ENCODE measurements around the gene NMNAT2.

NMNAT2 gene

DNA sequence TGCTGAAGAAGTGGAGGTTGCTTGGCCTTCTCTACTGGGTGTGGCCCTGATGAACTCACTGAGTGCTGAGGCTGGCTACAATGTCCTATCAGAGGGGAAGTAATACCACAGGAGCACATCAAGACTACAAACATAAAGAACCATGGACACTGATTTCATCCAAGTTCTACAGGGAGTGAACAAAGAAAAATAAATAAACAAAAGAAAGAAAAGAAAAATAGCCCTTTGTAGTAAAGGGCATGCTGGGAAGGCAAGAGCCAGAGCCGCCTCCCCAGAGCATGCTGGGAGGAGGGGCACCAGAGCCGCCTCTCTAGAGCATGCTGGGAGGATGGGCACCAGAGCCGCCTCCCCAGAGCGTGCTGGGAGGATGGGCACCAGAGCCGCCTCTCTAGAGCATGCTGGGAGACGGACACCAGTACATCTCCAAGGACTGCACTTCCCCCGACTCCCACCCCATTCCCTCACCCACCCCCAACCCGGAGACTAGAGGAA lies 166.2 kb downstream of the NMNAT2 start:
- Histone ChIP-seq H2BK15ac (ENCODE audit: low read length) (no peak overlapping the region), H3K4me3 (ENCODE audit: low read length in 2 of 2) (no peak overlapping the region), H3K9me3 (replicated peaks in 1 of 2; ENCODE audit: control insufficient read depth in 2 of 2, insufficient read depth in 1 of 2, low read depth in 1 of 2, low read length in 2 of 2) (peaks cover 2 to 3% of the 10 kb centered on the region in 2 donors), H2BK120ac (ENCODE audit: low read depth, low read length) (no peak overlapping the region), H3K27me3 (ENCODE audit: control insufficient read depth in 3 of 3, insufficient read depth in 3 of 3, low read depth in 1 of 3, low read length in 3 of 3) (no peaks in the 10 kb centered on the region), H3K79me1 (ENCODE audit: low read depth, low read length) (no peaks in the 10 kb centered on the region), H3K18ac (ENCODE audit: low read length) (no peak overlapping the region), H3K4ac (ENCODE audit: low read length) (no peak overlapping the region), H3K4me1 (ENCODE audit: control insufficient read depth in 2 of 2, insufficient read depth in 1 of 2, low read depth in 1 of 2, low read length in 2 of 2) (no peaks in the 10 kb centered on the region), H3K4me2 (ENCODE audit: insufficient read depth, low read length, poor library complexity, severe bottlenecking) (no peak overlapping the region), H2BK5ac (ENCODE audit: low read length) (no peak overlapping the region), H3K27ac (replicated peaks; ENCODE audit: low read length) (no peak overlapping the region), H4K8ac (ENCODE audit: low read depth, low read length) (peak overlapping the region; percentile 83), H3K36me3 (replicated peaks in 1 of 2; ENCODE audit: control insufficient read depth in 2 of 2, insufficient read depth in 2 of 2, low read length in 2 of 2) (no peaks in the 10 kb centered on the region), H3K14ac (ENCODE audit: low read length) (no peak overlapping the region), H2AFZ (ENCODE audit: low read length) (no peak overlapping the region), H3K23ac (ENCODE audit: low read depth, low read length, poor library complexity) (no peak overlapping the region), H3K9ac (ENCODE audit: low read depth, low read length, poor library complexity) (no peak overlapping the region), H2BK12ac (ENCODE audit: low read length) (no peak overlapping the region), H2AK5ac (ENCODE audit: low read depth, low read length) (no peak overlapping the region), H4K91ac (ENCODE audit: low read depth, low read length, poor library complexity) (no peak overlapping the region)
- WGBS, 2 donors (ENCODE audit: extremely low coverage in 2 of 2, insufficient read length in 2 of 2, insufficient replicate concordance in 1 of 2): no CpG with 5 or more reads among the region's 8 CpGs
- DNase-seq (ENCODE audit: low spot score): no peak

DNA sequence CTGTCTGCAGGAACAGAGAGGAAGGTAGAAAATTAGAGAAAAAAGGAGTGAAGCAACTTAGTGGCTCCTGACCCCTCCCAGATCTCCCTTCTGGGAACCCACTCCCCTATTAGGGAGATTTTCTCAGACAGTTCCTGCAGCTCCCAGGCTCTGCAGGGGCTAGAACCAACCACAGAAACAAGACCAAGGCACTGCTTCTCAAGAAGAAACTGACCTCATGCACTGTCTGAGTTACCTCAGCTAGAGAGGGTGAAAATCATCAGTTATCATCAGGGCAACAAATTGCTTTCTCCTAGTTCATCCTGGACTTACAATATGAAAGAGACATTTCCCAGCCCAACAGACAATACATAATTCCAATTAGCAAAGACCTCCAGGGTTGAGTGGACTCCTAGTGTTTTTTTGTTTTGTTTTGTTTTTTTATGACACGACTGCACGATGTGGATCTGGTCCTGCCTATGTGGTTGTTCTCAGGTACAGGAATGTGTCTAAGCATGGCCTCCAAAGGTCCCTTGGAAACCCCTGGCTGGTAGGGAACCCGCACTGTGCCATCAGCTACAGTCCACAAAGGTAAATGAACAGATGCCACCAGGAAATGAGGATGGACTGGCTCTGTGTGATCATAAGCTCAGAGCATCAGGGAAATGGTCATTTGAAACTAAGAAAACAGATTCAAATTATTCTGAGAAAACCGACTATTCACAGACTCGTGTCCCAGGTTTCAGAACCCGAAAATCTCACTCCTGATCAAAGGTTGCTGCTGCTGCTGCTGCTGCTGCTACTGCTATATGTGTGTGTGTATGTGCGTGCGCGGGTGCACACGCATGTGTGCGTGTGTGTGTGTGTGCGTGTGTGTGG lies 166.8 kb downstream of the NMNAT2 start:
- Histone ChIP-seq H3K4ac (ENCODE audit: low read length) (no peak overlapping the region), H3K9me3 (replicated peaks in 1 of 2; ENCODE audit: control insufficient read depth in 2 of 2, insufficient read depth in 1 of 2, low read depth in 1 of 2, low read length in 2 of 2) (peaks cover 2 to 3% of the 10 kb centered on the region in 2 donors), H3K4me1 (ENCODE audit: control insufficient read depth in 2 of 2, insufficient read depth in 1 of 2, low read depth in 1 of 2, low read length in 2 of 2) (no peaks in the 10 kb centered on the region), H2BK120ac (ENCODE audit: low read depth, low read length) (no peak overlapping the region), H3K27ac (replicated peaks; ENCODE audit: low read length) (no peak overlapping the region), H2AK5ac (ENCODE audit: low read depth, low read length) (no peak overlapping the region), H3K9ac (ENCODE audit: low read depth, low read length, poor library complexity) (no peak overlapping the region), H3K4me2 (ENCODE audit: insufficient read depth, low read length, poor library complexity, severe bottlenecking) (no peak overlapping the region), H2BK5ac (ENCODE audit: low read length) (no peak overlapping the region), H3K4me3 (ENCODE audit: low read length in 2 of 2) (no peak overlapping the region), H2BK15ac (ENCODE audit: low read length) (no peak overlapping the region), H3K14ac (ENCODE audit: low read length) (no peak overlapping the region), H3K18ac (ENCODE audit: low read length) (no peak overlapping the region), H3K36me3 (replicated peaks in 1 of 2; ENCODE audit: control insufficient read depth in 2 of 2, insufficient read depth in 2 of 2, low read length in 2 of 2) (no peaks in the 10 kb centered on the region), H3K23ac (ENCODE audit: low read depth, low read length, poor library complexity) (no peak overlapping the region), H4K8ac (ENCODE audit: low read depth, low read length) (peak overlapping the region; percentile 83), H3K79me1 (ENCODE audit: low read depth, low read length) (no peaks in the 10 kb centered on the region), H2AFZ (ENCODE audit: low read length) (no peak overlapping the region), H2BK12ac (ENCODE audit: low read length) (no peak overlapping the region), H3K27me3 (ENCODE audit: control insufficient read depth in 3 of 3, insufficient read depth in 3 of 3, low read depth in 1 of 3, low read length in 3 of 3) (no peaks in the 10 kb centered on the region), H4K91ac (ENCODE audit: low read depth, low read length, poor library complexity) (no peak overlapping the region)
- DNase-seq (ENCODE audit: low spot score): no peak
- no CpG with 5 or more reads among the region's 12 CpGs for WGBS, 2 donors (ENCODE audit: extremely low coverage in 2 of 2, insufficient read length in 2 of 2, insufficient replicate concordance in 1 of 2)

GRCh38 chr1:183249941-183250452 lies 168.2 kb downstream of the NMNAT2 start:
- no peak overlapping the region for H3K23ac ChIP-seq (ENCODE audit: low read depth, low read length, poor library complexity)
- H3K4me1 ChIP-seq (ENCODE audit: control insufficient read depth in 2 of 2, insufficient read depth in 1 of 2, low read depth in 1 of 2, low read length in 2 of 2): no peaks in the 10 kb centered on the region
- H2AFZ ChIP-seq (ENCODE audit: low read length): no peak overlapping the region
- H3K4me3 ChIP-seq (ENCODE audit: low read length in 2 of 2): no peak overlapping the region
- H3K27ac ChIP-seq (replicated peaks; ENCODE audit: low read length): no peak overlapping the region
- no peak overlapping the region for H2BK5ac ChIP-seq (ENCODE audit: low read length)
- peaks cover 2 to 3% of the 10 kb centered on the region in 2 donors for H3K9me3 ChIP-seq (replicated peaks in 1 of 2; ENCODE audit: control insufficient read depth in 2 of 2, insufficient read depth in 1 of 2, low read depth in 1 of 2, low read length in 2 of 2)
- H3K4ac ChIP-seq (ENCODE audit: low read length): no peak overlapping the region
- no peaks in the 10 kb centered on the region for H3K27me3 ChIP-seq (ENCODE audit: control insufficient read depth in 3 of 3, insufficient read depth in 3 of 3, low read depth in 1 of 3, low read length in 3 of 3)
- H2BK120ac ChIP-seq (ENCODE audit: low read depth, low read length): no peak overlapping the region
- no peak overlapping the region for H2BK15ac ChIP-seq (ENCODE audit: low read length)
- H3K4me2 ChIP-seq (ENCODE audit: insufficient read depth, low read length, poor library complexity, severe bottlenecking): no peak overlapping the region
- H3K14ac ChIP-seq (ENCODE audit: low read length): no peak overlapping the region
- no peak overlapping the region for H4K91ac ChIP-seq (ENCODE audit: low read depth, low read length, poor library complexity)
- no peak overlapping the region for H2BK12ac ChIP-seq (ENCODE audit: low read length)
- H2AK5ac ChIP-seq (ENCODE audit: low read depth, low read length): no peak overlapping the region
- H3K18ac ChIP-seq (ENCODE audit: low read length): no peak overlapping the region
- H3K36me3 ChIP-seq (replicated peaks in 1 of 2; ENCODE audit: control insufficient read depth in 2 of 2, insufficient read depth in 2 of 2, low read length in 2 of 2): no peaks in the 10 kb centered on the region
- no peak for DNase-seq (ENCODE audit: low spot score)
- no peaks in the 10 kb centered on the region for H3K79me1 ChIP-seq (ENCODE audit: low read depth, low read length)
- no peak overlapping the region for H3K9ac ChIP-seq (ENCODE audit: low read depth, low read length, poor library complexity)
- H4K8ac ChIP-seq (ENCODE audit: low read depth, low read length): no peak overlapping the region
- no CpG with 5 or more reads among the region's 5 CpGs for WGBS, 2 donors (ENCODE audit: extremely low coverage in 2 of 2, insufficient read length in 2 of 2, insufficient replicate concordance in 1 of 2)

- WGBS, 2 donors (ENCODE audit: extremely low coverage in 2 of 2, insufficient read length in 2 of 2, insufficient replicate concordance in 1 of 2): no CpG with 5 or more reads among the region's 4 CpGs
- H3K4ac ChIP-seq (ENCODE audit: low read length): no peak overlapping the region
- H3K27ac ChIP-seq (replicated peaks; ENCODE audit: low read length): no peak overlapping the region
- H2BK15ac ChIP-seq (ENCODE audit: low read length): no peak overlapping the region
- no peaks in the 10 kb centered on the region for H3K4me1 ChIP-seq (ENCODE audit: control insufficient read depth in 2 of 2, insufficient read depth in 1 of 2, low read depth in 1 of 2, low read length in 2 of 2)
- no peak overlapping the region for H2BK5ac ChIP-seq (ENCODE audit: low read length)
- H3K79me1 ChIP-seq (ENCODE audit: low read depth, low read length): no peaks in the 10 kb centered on the region
- H3K4me2 ChIP-seq (ENCODE audit: insufficient read depth, low read length, poor library complexity, severe bottlenecking): no peak overlapping the region
- no peak overlapping the region for H3K18ac ChIP-seq (ENCODE audit: low read length)
- H2BK120ac ChIP-seq (ENCODE audit: low read depth, low read length): no peak overlapping the region
- no peak overlapping the region for H4K91ac ChIP-seq (ENCODE audit: low read depth, low read length, poor library complexity)
- H3K27me3 ChIP-seq (ENCODE audit: control insufficient read depth in 3 of 3, insufficient read depth in 3 of 3, low read depth in 1 of 3, low read length in 3 of 3): no peaks in the 10 kb centered on the region
- H3K9me3 ChIP-seq (replicated peaks in 1 of 2; ENCODE audit: control insufficient read depth in 2 of 2, insufficient read depth in 1 of 2, low read depth in 1 of 2, low read length in 2 of 2): peaks cover 2 to 3% of the 10 kb centered on the region in 2 donors
- no peak overlapping the region for H3K4me3 ChIP-seq (ENCODE audit: low read length in 2 of 2)
- H4K8ac ChIP-seq (ENCODE audit: low read depth, low read length): no peak overlapping the region
- H2BK12ac ChIP-seq (ENCODE audit: low read length): no peak overlapping the region
- no peaks in the 10 kb centered on the region for H3K36me3 ChIP-seq (replicated peaks in 1 of 2; ENCODE audit: control insufficient read depth in 2 of 2, insufficient read depth in 2 of 2, low read length in 2 of 2)
- H2AFZ ChIP-seq (ENCODE audit: low read length): no peak overlapping the region
- no peak overlapping the region for H3K9ac ChIP-seq (ENCODE audit: low read depth, low read length, poor library complexity)
- DNase-seq (ENCODE audit: low spot score): no peak
- H3K14ac ChIP-seq (ENCODE audit: low read length): no peak overlapping the region
- no peak overlapping the region for H3K23ac ChIP-seq (ENCODE audit: low read depth, low read length, poor library complexity)
- no peak overlapping the region for H2AK5ac ChIP-seq (ENCODE audit: low read depth, low read length)
Observed at GRCh38 chr1:183248989-183249691, 169.0 kb downstream of the NMNAT2 start.
